ENCODE measurements around the gene TECPR1. TPM values are rescaled to one million over a fixed set of nuclear protein-coding genes. Genes with fewer than 3 reads are reported as not detected.

TECPR1 gene
- polyA plus RNA-seq = 10 to 100 TPM in 1 of 3 donors, 1 to 10 TPM in 2; 5.2 to 12.3 (median 6.7) TPM

- no peaks in the 10 kb centered on the region for H3K9me3 Mint-ChIP-seq
- peak within 1 kb of the TSS; percentile 92 to 96 (median 95) for H3K4me3 Mint-ChIP-seq
- H3K27ac Mint-ChIP-seq = peak within 1 kb of the TSS; percentile 90 to 96 (median 94)
- peak; percentile 91 to 93 (median 92) for DNase-seq
- H3K4me1 Mint-ChIP-seq = peaks cover 53 to 60% of the 10 kb centered on the region in 2 donors
- H3K36me3 Mint-ChIP-seq = peaks cover 0 to 2% (median 0%) of the 10 kb centered on the region in 3 donors
- peaks cover 2 to 13% (median 7%) of the 10 kb centered on the region in 3 donors for H3K27me3 Mint-ChIP-seq (ENCODE audit: low read depth in 3 of 3)
These were observed at the start of gene TECPR1 for GRCh38 chr7:98251601-98252424. Gene TECPR1, minus strand, starts transcription at chr7:98252232. Its CDS starts 6,086 bp downstream, at chr7:98246146.

- Mint-ChIP-seq H3K27me3 (ENCODE audit: low read depth in 3 of 3) (no peaks in the 10 kb centered on the region), H3K4me1 (no peaks in the 10 kb centered on the region), H3K4me3 (no peak overlapping the region), H3K9me3 (no peaks in the 10 kb centered on the region), H3K27ac (no peak overlapping the region), H3K36me3 (peaks cover 0 to 4% (median 1%) of the 10 kb centered on the region in 3 donors)
- DNase-seq = no peak
These were observed 48.8 kb upstream of the TECPR1 start for GRCh38 chr7:98300595-98301372.

- Mint-ChIP-seq H3K27ac (no peak overlapping the region), H3K9me3 (no peaks in the 10 kb centered on the region), H3K27me3 (ENCODE audit: low read depth in 3 of 3) (no peaks in the 10 kb centered on the region), H3K36me3 (peaks cover 0 to 3% (median 0%) of the 10 kb centered on the region in 3 donors), H3K4me3 (no peak overlapping the region), H3K4me1 (no peaks in the 10 kb centered on the region)
- no peak for DNase-seq
These were observed 45.7 kb upstream of the TECPR1 start for GRCh38 chr7:98297626-98298286.

- Mint-ChIP-seq H3K4me1 (no peaks in the 10 kb centered on the region), H3K27ac (no peak overlapping the region)
These were observed 44.8 kb upstream of the TECPR1 start for GRCh38 chr7:98296833-98297232.

GRCh38 chr7:98295467-98296192 lies 43.6 kb upstream of the TECPR1 start:
- no peaks in the 10 kb centered on the region for H3K4me1 Mint-ChIP-seq
- no peak overlapping the region for H3K27ac Mint-ChIP-seq
- no peaks in the 10 kb centered on the region for H3K9me3 Mint-ChIP-seq
- H3K4me3 Mint-ChIP-seq = no peak overlapping the region
- peaks cover 0 to 3% (median 0%) of the 10 kb centered on the region in 3 donors for H3K36me3 Mint-ChIP-seq
- no peaks in the 10 kb centered on the region for H3K27me3 Mint-ChIP-seq (ENCODE audit: low read depth in 3 of 3)
- DNase-seq = no peak

More at GRCh38 chr7:98296833-98297232, 44.8 kb upstream of the TECPR1 start:
- Mint-ChIP-seq H3K9me3 (no peaks in the 10 kb centered on the region), H3K4me3 (no peak overlapping the region), H3K27me3 (ENCODE audit: low read depth in 3 of 3) (no peaks in the 10 kb centered on the region), H3K36me3 (peaks cover 0 to 3% (median 0%) of the 10 kb centered on the region in 3 donors)
- DNase-seq = no peak

GRCh38 chr7:98294798-98295382 lies 42.9 kb upstream of the TECPR1 start:
- H3K27me3 Mint-ChIP-seq (ENCODE audit: low read depth in 3 of 3) = peaks cover 0 to 1% (median 0%) of the 10 kb centered on the region in 3 donors
- H3K4me1 Mint-ChIP-seq = no peaks in the 10 kb centered on the region
- H3K4me3 Mint-ChIP-seq = no peak overlapping the region
- H3K9me3 Mint-ChIP-seq = no peaks in the 10 kb centered on the region
- H3K36me3 Mint-ChIP-seq = peaks cover 0 to 3% (median 0%) of the 10 kb centered on the region in 3 donors
- no peak for DNase-seq
- no peak overlapping the region for H3K27ac Mint-ChIP-seq

- H3K27ac Mint-ChIP-seq = no peak overlapping the region
- no peak overlapping the region for H3K4me3 Mint-ChIP-seq
- H3K36me3 Mint-ChIP-seq = peaks cover 0 to 3% (median 0%) of the 10 kb centered on the region in 3 donors
- no peak for DNase-seq
- H3K27me3 Mint-ChIP-seq (ENCODE audit: low read depth in 3 of 3) = peaks cover 0 to 2% (median 0%) of the 10 kb centered on the region in 3 donors
- no peaks in the 10 kb centered on the region for H3K4me1 Mint-ChIP-seq
- no peaks in the 10 kb centered on the region for H3K9me3 Mint-ChIP-seq
These were observed 42.3 kb upstream of the TECPR1 start for GRCh38 chr7:98294326-98294725.

- Mint-ChIP-seq H3K4me1 (no peaks in the 10 kb centered on the region), H3K27me3 (ENCODE audit: low read depth in 3 of 3) (peaks cover 0 to 2% (median 0%) of the 10 kb centered on the region in 3 donors), H3K27ac (no peak overlapping the region), H3K36me3 (peaks cover 0 to 3% (median 0%) of the 10 kb centered on the region in 3 donors), H3K9me3 (no peaks in the 10 kb centered on the region), H3K4me3 (no peak overlapping the region)
- DNase-seq = no peak
These were observed 41.7 kb upstream of the TECPR1 start for GRCh38 chr7:98293746-98294145.

GRCh38 chr7:98293265-98293664 lies 41.2 kb upstream of the TECPR1 start:
- no peak for DNase-seq
- Mint-ChIP-seq H3K4me3 (no peak overlapping the region), H3K27ac (no peak overlapping the region), H3K4me1 (peaks cover 0 to 1% of the 10 kb centered on the region in 2 donors), H3K36me3 (peaks cover 0 to 3% (median 0%) of the 10 kb centered on the region in 3 donors), H3K9me3 (no peaks in the 10 kb centered on the region), H3K27me3 (ENCODE audit: low read depth in 3 of 3) (peaks cover 0 to 2% (median 0%) of the 10 kb centered on the region in 3 donors)

GRCh38 chr7:98291717-98292116 lies 39.7 kb upstream of the TECPR1 start:
- Mint-ChIP-seq H3K9me3 (no peaks in the 10 kb centered on the region), H3K36me3 (peaks cover 0 to under 1% (median 0%) of the 10 kb centered on the region in 3 donors), H3K27me3 (ENCODE audit: low read depth in 3 of 3) (peaks cover 0 to 2% (median 0%) of the 10 kb centered on the region in 3 donors), H3K4me1 (peaks cover 0 to 1% of the 10 kb centered on the region in 2 donors), H3K27ac (no peak overlapping the region), H3K4me3 (no peak overlapping the region)
- DNase-seq = no peak

GRCh38 chr7:98289333-98289875 lies 37.4 kb upstream of the TECPR1 start:
- Mint-ChIP-seq H3K36me3 (no peaks in the 10 kb centered on the region), H3K4me1 (peaks cover 7 to 9% of the 10 kb centered on the region in 2 donors), H3K27me3 (ENCODE audit: low read depth in 3 of 3) (peaks cover 0 to 3% (median 0%) of the 10 kb centered on the region in 3 donors), H3K27ac (no peak overlapping the region), H3K9me3 (no peaks in the 10 kb centered on the region), H3K4me3 (no peak overlapping the region)
- DNase-seq = no peak

- Mint-ChIP-seq H3K4me3 (no peak overlapping the region), H3K27me3 (ENCODE audit: low read depth in 3 of 3) (peaks cover 0 to 5% (median 0%) of the 10 kb centered on the region in 3 donors), H3K27ac (peak overlapping the region in 3 of 6 donors; percentile 45 to 65 (median 58)), H3K4me1 (peaks cover 13 to 17% of the 10 kb centered on the region in 2 donors), H3K9me3 (no peaks in the 10 kb centered on the region), H3K36me3 (no peaks in the 10 kb centered on the region)
- no peak for DNase-seq
These were observed 36.2 kb upstream of the TECPR1 start for GRCh38 chr7:98288064-98288823.
